Measurements from ENCODE around the gene VANGL2.

- TF ChIP-seq CTCF (IDR thresholded peaks at IDR 0.05) = no peak
- no peak for TF ChIP-seq POLR2A (IDR thresholded peaks at IDR 0.05)
Measured at GRCh38 chr1:160472112-160472511, 71.7 kb downstream of the VANGL2 start.

All from transverse colon (tissue), 3 donors.